ENCODE results near the gene PARVG.

GRCh38 chr22:44133161-44133560 lies 47.6 kb upstream of the PARVG start:
- TF ChIP-seq CTCF (IDR thresholded peaks at IDR 0.05) (no peak), POLR2A (IDR thresholded peaks at IDR 0.05) (no peak)
